MM.1S (cell line): ENCODE data around the gene UBE2D4.

Experiments
- DNase-seq: peaks from one replicate; pipeline ENCODE4 v3.0.0-alpha.2; 2015
- H2AFZ ChIP-seq: fragments of 300-600 bp; sonication (generic); 2 replicates; pipeline ENCODE4 v1.6.0; 2016; ENCODE audit warnings: antibody characterized with exemption, low read length
- H3F3A ChIP-seq: fragments of 300-600 bp; sonication (generic); 2 replicates; pipeline ENCODE4 v1.6.1; 2016; ENCODE audit warnings: mild to moderate bottlenecking, antibody characterized with exemption, low read length, moderate library complexity, mixed read lengths; ENCODE audit not compliant: insufficient read depth
- H3K27ac ChIP-seq: fragments of 300-600 bp; sonication (generic); 2 replicates; pipeline ENCODE4 v1.5.1; 2016; ENCODE audit warnings: mild to moderate bottlenecking, low read length
- H3K27me3 ChIP-seq: fragments of 300-600 bp; sonication (generic); replicated peaks from 2 replicates; pipeline ENCODE4 v1.6.0; 2016; ENCODE audit warnings: low read length; ENCODE audit not compliant: insufficient read depth
- H3K36me3 ChIP-seq: fragments of 300-600 bp; sonication (generic); replicated peaks from 2 replicates; pipeline ENCODE4 v1.6.1; 2016; ENCODE audit warnings: mild to moderate bottlenecking, low read length, mixed read lengths; ENCODE audit not compliant: insufficient read depth
- H3K4me1 ChIP-seq: fragments of 300-600 bp; sonication (generic); 2 replicates; pipeline ENCODE4 v1.6.1; 2016; ENCODE audit warnings: low read length, mixed read lengths
- H3K4me2 ChIP-seq: fragments of 300-600 bp; sonication (generic); 2 replicates; pipeline ENCODE4 v1.6.0; 2016; ENCODE audit warnings: low read depth, low read length
- H3K4me3 ChIP-seq: fragments of 300-600 bp; sonication (generic); 2 replicates; pipeline ENCODE4 v1.5.1; 2016; ENCODE audit warnings: low read length, mixed read lengths
- H3K79me2 ChIP-seq: fragments of 300-600 bp; sonication (generic); 2 replicates; pipeline ENCODE4 v1.6.1; 2016; ENCODE audit warnings: mixed run types, low read length, mixed read lengths
- H3K9ac ChIP-seq: fragments of 300-600 bp; sonication (generic); 2 replicates; pipeline ENCODE4 v1.6.1; 2016; ENCODE audit warnings: low read length, mixed read lengths
- H3K9me2 ChIP-seq: fragments of 300-600 bp; sonication (generic); replicated peaks from 2 replicates; pipeline ENCODE4 v1.6.1; 2016; ENCODE audit warnings: mild to moderate bottlenecking, low read length, mixed read lengths; ENCODE audit not compliant: insufficient read depth
- H3K9me3 ChIP-seq: fragments of 300-600 bp; sonication (generic); replicated peaks from 2 replicates; pipeline ENCODE4 v1.6.1; 2016; ENCODE audit warnings: mild to moderate bottlenecking, low read length, mixed read lengths; ENCODE audit not compliant: insufficient read depth
- H4K20me1 ChIP-seq: fragments of 300-600 bp; sonication (generic); 2 replicates; pipeline ENCODE4 v1.6.1; 2016; ENCODE audit warnings: mild to moderate bottlenecking, low read length, moderate library complexity, mixed read lengths; ENCODE audit not compliant: insufficient read depth
- EZH2 ChIP-seq: fragments of 300-600 bp; sonication (generic); optimal IDR thresholded peaks from 2 replicates; pipeline ENCODE3; 2017; ENCODE audit warnings: low read depth, mild to moderate bottlenecking, antibody characterized with exemption, low read length, mixed read lengths
- EZH2phosphoT487 ChIP-seq: fragments of 300-600 bp; sonication (generic); IDR thresholded peaks from 2 replicates; pipeline ENCODE4 v1.6.1; 2018; ENCODE audit warnings: antibody characterized with exemption, low read length
- TF ChIP-seq, protein P1 (sequence below): fragments of 300-600 bp; sonication (generic); IDR thresholded peaks from 2 replicates; pipeline ENCODE4 v1.5.1; 2016; ENCODE audit warnings: antibody characterized with exemption, low read length, mixed read lengths

The UBE2D4 gene

DNA sequence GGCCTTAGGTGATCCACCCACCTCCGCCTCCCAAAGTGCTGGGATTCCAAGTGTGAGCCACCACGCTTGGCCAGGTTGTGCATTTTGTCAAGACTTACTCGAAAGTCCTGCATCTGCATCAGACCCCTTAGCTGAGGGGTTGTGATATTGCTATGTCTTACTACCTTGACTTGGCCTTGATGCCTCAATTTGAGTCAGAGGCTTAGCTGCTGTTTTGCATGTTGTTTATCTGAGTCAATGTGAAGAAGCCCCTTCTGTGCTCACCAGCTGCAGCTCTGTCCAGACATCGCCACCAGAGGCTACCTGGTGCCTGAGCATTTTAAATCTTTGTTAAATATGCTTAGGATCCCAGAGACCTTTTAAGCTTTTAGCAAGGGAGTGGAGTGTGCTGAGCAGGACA, 18.1 kb downstream of the UBE2D4 start:
- Histone ChIP-seq H3K4me1 (no peaks in the 10 kb centered on the region), H3K27ac (no peak overlapping the region), H3K27me3 (no peaks in the 10 kb centered on the region), H3K36me3 (no peaks in the 10 kb centered on the region), H2AFZ (no peak overlapping the region), H3K4me3 (no peak overlapping the region), H3K9ac (no peak overlapping the region), H3K9me2 (no peaks in the 10 kb centered on the region), H3K9me3 (no peaks in the 10 kb centered on the region), H3K4me2 (no peak overlapping the region), H3F3A (no peaks in the 10 kb centered on the region), H3K79me2 (no peaks in the 10 kb centered on the region), H4K20me1 (no peaks in the 10 kb centered on the region)
- DNase-seq = no peak
- TF ChIP-seq, protein P1, sequence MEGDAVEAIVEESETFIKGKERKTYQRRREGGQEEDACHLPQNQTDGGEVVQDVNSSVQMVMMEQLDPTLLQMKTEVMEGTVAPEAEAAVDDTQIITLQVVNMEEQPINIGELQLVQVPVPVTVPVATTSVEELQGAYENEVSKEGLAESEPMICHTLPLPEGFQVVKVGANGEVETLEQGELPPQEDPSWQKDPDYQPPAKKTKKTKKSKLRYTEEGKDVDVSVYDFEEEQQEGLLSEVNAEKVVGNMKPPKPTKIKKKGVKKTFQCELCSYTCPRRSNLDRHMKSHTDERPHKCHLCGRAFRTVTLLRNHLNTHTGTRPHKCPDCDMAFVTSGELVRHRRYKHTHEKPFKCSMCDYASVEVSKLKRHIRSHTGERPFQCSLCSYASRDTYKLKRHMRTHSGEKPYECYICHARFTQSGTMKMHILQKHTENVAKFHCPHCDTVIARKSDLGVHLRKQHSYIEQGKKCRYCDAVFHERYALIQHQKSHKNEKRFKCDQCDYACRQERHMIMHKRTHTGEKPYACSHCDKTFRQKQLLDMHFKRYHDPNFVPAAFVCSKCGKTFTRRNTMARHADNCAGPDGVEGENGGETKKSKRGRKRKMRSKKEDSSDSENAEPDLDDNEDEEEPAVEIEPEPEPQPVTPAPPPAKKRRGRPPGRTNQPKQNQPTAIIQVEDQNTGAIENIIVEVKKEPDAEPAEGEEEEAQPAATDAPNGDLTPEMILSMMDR = no peak
- TF ChIP-seq EZH2 (no peak), EZH2phosphoT487 (no peak)

DNA sequence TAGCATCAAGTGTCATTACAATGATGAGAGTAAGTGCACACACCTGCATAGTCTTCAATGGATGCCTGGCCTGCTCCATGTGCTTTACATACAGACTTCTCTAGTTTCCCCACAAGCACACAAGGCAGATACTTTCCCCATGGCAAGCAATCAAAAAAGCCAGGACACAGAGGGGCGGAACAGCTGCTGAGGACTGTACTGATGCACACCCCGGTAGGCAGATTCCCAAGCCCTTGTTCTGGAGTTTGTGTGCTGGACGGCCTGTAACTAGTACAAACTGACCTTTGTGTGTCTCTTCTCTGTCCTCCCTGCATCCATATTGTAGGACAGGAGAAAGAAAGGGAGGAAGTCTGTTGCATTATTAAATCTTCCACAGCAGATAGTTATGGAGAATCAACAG, 25.8 kb downstream of the UBE2D4 start:
- Histone ChIP-seq H3K36me3 (no peaks in the 10 kb centered on the region), H3F3A (no peaks in the 10 kb centered on the region), H4K20me1 (no peaks in the 10 kb centered on the region), H3K4me2 (no peak overlapping the region), H3K79me2 (no peaks in the 10 kb centered on the region), H3K9me3 (no peaks in the 10 kb centered on the region), H3K4me1 (peaks cover 19% of the 10 kb centered on the region), H3K4me3 (no peak overlapping the region), H3K9me2 (no peaks in the 10 kb centered on the region), H3K9ac (no peak overlapping the region), H2AFZ (no peak overlapping the region), H3K27ac (no peak overlapping the region), H3K27me3 (no peaks in the 10 kb centered on the region)
- TF ChIP-seq EZH2 = no peak
- TF ChIP-seq, protein P1 = no peak
- no peak for TF ChIP-seq EZH2phosphoT487
- no peak for DNase-seq

DNA sequence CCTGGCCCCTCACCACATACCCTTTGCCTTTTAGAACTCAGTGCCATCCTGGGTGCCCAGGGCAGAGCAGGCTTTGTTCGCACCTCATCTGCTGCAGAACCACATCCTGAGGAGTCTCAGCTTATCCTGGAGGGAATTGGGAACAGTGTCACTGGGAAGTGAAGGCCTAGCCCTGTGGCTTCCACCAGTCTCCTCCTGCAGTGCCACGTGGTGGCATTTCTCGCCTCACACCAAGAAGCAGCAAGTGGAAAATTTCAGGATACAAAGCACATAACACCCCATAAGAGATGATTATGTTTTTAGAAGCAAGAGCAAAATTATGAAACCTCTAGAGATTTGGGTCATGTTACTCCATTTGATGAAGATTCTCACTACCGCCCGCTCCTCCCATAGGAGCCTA, 26.8 kb downstream of the UBE2D4 start:
- TF ChIP-seq, protein P1 = no peak
- TF ChIP-seq EZH2 (no peak), EZH2phosphoT487 (no peak)
- no peak overlapping the region for H3K4me2 ChIP-seq
- no peak overlapping the region for H3K4me3 ChIP-seq
- H3F3A ChIP-seq = no peaks in the 10 kb centered on the region
- H3K27ac ChIP-seq = no peak overlapping the region
- no peaks in the 10 kb centered on the region for H4K20me1 ChIP-seq
- H3K79me2 ChIP-seq = no peaks in the 10 kb centered on the region
- no peak for DNase-seq
- no peaks in the 10 kb centered on the region for H3K27me3 ChIP-seq
- H3K36me3 ChIP-seq = no peaks in the 10 kb centered on the region
- no peaks in the 10 kb centered on the region for H3K9me3 ChIP-seq
- H3K9ac ChIP-seq = no peak overlapping the region
- no peaks in the 10 kb centered on the region for H3K9me2 ChIP-seq
- H3K4me1 ChIP-seq = peaks cover 19% of the 10 kb centered on the region
- no peak overlapping the region for H2AFZ ChIP-seq
